Effector CD4-positive, alpha-beta T cell (primary cell): ENCODE results near the gene B4GALNT2. TPM values are rescaled to one million over a fixed set of nuclear protein-coding genes. Genes with fewer than 3 reads are reported as not detected.
"Not testable (repeated sequence)": the region's sequence is repeated elsewhere in the genome, so short reads cannot be mapped to it uniquely, and the experiment has no call there.

Source experiments
- DNase-seq: peaks from one replicate; pipeline ENCODE4 v3.0.0-alpha.2; 2020
- total RNA-seq: gene quantifications from one replicate; lab custom pipeline; 2026; lab: John Stamatoyannopoulos, UW

Gene B4GALNT2, protein sequence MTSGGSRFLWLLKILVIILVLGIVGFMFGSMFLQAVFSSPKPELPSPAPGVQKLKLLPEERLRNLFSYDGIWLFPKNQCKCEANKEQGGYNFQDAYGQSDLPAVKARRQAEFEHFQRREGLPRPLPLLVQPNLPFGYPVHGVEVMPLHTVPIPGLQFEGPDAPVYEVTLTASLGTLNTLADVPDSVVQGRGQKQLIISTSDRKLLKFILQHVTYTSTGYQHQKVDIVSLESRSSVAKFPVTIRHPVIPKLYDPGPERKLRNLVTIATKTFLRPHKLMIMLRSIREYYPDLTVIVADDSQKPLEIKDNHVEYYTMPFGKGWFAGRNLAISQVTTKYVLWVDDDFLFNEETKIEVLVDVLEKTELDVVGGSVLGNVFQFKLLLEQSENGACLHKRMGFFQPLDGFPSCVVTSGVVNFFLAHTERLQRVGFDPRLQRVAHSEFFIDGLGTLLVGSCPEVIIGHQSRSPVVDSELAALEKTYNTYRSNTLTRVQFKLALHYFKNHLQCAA
- not detected for total RNA-seq

DNA sequence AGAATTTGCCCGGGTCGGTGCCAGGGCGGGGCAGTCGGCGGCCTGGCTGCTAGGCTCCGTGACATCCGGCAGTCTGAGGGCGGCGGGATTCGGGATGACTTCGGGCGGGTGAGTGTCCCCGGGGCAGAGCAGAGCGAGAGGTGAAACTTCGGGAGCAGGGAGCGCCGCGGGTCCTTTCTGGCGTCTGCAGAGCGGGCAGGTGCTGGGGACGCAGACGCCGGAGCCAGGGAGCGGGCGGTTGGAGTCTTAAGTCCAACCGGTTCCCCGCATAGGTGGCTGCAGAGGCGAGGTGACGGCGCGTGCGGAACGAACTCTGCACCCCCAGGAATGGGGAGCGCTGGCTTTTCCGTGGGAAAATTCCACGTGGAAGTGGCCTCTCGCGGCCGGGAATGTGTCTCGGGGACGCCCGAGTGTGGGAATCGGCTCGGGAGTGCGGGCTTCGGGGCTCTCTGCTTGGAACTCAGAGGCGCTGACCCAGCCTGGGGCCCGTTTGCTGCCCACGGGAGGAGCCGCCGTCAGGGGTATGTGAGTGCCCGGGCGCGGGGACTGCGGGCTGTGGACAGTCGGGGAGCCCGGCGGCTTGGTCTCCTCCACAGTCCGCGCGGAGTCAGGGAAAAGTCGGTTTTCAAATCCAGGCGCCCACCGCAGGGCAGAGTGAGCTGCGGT lies at the start of gene B4GALNT2:
B4GALNT2 (plus strand) TSS at position 71 of the 666 bp plus-strand sequence; CDS start at position 95, 24 bp downstream.
- DNase-seq: no peak

DNA sequence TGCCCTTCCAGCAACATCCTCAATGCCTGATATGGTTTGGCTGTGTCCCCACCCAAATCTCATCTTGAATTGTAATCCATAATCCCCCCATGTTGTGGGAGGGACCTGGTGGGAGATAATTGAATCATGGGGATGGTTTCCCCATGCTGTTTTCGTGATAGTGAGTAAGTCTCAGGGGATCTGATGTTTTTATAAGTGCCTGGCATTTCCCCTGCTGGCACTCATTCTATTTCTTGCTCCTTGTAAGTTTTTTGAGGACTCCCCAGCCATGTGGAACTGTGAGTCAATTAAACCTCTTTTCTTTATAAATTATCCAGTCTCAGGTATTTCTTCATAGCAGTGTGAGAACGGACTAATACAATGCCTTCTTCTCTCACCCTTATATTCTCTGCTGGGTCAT lies 47.5 kb upstream of the B4GALNT2 start:
- not testable (repeated sequence) for DNase-seq

DNA sequence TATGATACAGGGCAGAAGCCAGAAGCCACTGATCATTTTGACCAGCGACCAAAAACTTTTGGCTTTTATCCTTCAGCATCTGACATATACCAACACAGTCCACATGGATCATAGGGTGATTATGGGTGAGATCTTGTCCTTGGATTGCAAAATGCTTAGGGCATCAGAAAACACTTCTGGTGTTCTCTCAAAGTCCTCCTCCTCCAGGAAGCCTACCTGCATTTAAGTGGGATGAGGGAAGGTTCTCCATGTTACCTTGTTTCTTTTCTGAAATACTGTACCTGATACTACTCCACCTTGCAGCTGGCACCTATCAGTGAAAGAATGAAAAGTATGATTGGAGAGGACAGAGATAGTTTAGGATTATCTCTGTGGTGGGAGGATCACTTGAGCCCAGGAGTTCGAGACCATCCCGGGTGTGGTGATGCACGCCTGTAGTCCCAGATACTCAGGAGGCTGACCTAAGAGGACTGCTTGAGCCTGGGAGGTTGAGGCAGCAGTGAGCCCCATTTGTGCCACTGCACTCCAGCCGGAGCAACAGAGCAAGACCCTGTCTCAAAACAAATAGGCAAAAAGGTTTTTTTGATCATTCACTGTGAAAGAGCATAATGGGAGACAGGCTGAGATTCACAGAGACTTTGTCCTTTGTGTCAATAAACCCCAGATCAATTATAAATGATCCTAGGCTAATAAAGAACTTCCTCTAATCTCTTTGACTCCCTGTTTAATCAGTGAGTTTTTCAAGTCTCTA lies 46.8 kb upstream of the B4GALNT2 start:
- no peak for DNase-seq

DNA sequence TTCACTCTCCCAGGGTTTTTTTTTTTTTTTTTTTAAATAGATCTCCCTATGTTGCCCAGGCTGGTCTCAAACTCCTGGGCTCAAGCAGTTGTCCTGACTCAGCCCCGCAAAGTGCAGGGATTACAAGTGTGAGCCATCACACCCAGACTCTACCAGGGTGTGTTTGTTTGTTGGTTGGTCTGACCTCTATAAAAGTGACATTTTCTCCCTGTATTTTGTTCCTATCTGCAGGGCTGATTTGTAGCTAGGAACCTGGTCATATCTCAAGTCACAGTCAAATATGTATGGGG lies 46.3 kb upstream of the B4GALNT2 start:
- no peak for DNase-seq

DNA sequence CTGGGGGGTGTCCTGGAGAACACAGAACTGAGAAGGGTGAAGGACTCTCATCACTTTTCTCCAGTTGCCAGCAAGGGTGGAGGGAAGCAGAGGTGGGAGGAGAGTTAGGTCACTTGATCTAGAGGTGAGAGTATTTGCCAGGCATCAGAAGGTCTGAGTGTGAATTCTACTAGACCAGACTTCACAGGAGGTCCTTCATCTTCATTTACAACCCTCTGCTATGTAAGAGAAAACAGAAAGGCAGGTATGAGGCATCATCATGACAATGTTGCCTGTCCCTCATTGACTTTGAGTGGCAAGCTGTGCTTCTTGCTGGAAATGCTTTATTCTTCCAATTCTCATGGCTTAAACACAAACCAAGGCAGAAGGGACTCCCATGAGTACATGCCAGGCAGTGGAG lies 45.9 kb upstream of the B4GALNT2 start:
- DNase-seq: no peak

DNA sequence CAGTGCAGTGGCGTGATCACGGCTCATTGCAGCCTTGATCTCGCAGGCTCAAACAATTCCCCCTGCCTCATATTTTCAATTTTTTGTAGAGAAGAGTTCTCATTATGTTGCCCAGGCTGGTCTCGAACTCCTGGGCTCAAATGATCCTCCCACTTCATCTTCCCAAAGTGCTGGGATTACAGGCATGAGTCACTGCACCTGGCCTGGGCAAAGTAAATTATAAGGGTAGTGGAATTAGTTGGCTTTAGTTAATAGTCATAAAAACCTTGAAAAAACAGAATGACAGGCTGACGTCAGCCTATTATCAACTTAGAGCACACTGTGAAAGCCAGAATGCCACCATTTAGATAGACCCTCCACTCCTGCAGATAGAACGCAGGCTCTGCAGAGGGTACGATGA lies 43.5 kb upstream of the B4GALNT2 start:
- DNase-seq: no peak

DNA sequence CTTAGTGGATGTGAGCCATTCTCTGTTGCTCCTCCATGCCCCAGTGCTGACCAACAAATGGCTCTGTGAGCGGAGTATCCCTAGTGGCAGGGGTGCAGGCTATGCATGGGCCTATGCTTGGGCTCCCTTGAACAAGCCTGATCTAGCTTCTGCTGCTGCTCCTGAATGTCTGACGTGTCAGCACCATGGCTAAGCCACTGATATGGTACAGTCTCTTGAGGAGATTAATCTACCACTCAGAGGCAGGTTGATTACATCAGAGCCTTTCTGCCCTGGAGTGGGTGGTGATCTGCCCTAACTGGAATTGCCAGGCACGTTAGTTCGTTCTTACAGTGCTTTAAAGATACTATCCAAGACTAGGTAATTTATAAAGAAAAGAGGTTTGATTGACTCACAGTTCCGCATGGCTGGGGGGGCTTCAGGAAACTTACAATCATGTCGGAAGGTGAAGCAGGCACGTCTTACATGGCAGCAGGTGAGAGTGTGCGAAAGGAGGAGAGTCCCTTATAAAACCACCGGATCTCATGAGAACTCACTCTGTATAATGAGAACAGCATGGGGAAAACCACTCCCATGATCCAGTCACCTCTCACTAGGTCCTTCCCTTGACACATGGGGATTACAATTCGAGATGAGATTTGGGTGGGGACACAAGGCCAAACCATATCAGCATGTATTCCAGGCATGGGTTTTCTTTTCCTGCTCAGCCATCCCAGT lies 41.5 kb upstream of the B4GALNT2 start:
- DNase-seq: no peak

DNA sequence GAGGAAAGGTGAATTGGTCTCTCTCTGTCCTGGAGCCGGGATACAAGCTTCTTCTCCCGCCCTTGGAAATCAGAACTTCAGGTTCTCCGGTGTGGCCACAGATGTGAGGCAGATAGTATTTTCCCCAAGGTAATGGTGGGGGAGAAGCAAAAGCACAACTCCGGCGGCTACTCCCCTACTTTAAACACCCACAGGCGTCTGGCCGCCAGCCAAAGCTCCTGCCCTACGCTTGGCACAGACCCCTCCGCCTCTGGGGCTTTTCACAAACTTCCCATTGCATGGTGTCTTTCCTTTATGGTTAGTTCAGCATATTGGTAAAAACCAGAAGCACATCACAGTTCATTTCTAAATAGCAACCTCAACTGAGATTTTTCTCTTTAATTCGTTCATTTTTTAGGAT lies 39.4 kb upstream of the B4GALNT2 start:
- no peak for DNase-seq

DNA sequence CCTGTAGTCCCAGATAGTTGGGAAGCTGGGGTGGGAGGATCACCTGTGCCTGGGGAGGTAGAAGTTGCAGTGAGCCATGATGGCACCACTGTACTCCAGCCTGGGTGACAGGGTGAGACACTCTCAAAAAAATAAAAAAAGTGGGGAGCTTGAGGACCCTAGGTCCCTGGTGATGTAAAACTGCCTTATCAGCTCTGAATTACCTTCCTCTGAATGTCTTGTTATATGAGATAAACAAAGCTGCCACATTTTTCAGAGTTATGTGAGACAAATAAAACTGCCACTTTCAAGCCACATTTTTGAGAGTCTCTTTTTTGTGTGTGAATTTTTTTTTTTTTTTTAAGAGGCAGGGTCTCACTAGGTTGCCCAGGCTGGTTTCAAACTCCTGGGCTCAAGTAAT lies 32.0 kb upstream of the B4GALNT2 start:
- no peak for DNase-seq

DNA sequence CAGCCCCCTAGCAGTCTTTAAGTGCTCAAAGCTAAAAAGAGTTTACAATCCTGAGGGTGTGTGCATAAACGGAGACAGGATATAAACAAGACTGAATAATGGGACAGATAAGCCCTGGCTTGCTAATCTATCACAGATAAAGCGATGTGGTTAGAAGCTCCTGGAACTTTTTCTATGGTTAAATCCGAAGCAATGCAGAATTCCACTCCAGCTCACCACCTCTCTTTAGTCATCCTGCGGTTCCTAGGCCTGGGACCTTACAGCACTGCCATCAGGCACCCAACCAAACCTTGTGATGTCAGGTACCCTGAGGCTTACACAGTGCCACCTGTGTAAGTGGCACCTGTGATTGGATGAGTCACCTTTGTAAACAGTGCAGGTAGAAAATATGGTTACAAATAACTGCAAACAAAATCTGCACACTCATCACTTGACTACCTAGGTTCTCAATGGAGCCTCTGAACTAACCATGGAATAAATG lies 31.5 kb upstream of the B4GALNT2 start:
- no peak for DNase-seq

DNA sequence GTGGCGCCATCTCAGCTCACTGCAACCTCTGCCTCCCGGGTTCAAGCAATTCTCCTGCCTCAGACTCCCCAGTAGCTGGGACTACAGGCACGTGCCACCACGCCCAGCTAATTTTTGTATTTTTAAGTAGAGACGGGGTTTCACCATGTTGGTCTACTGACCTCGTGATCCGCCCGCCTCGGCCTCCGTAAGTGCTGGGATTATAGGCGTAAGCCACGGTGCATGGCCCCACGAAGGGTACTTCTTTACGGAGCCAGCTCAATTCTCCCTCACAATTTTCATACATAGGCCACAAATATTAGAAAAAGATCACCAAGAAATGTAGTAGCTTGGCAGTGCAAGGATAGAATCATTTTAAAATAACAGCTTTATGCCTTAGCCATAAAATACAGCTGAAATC lies 29.2 kb upstream of the B4GALNT2 start:
- DNase-seq: not testable (repeated sequence)

DNA sequence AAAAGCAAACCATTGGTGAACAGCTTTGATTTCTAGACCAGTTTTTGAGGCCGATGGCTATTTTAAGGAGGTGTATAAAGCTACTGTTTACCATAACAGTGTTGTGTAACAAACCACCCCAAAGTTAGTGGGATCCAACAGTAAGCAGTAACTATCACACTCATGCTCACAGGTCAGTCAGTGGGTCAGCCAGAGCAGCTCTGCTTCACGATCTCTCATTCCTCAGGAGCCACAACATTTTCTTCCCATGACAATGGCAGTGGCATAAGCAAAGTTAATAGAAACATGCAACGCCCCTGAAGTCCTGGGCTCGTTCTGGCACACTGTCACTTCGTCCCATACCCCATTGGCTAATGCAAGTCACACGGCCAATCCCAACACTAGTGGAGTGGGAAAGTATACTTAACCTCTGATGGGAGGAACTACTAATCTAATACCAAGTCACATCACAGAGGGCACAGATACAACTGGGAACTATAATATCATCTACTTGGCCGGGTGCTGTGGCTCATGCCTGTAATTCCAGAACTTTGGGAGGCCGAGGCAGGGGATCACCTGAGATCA lies 28.0 kb upstream of the B4GALNT2 start:
- DNase-seq: no peak

DNA sequence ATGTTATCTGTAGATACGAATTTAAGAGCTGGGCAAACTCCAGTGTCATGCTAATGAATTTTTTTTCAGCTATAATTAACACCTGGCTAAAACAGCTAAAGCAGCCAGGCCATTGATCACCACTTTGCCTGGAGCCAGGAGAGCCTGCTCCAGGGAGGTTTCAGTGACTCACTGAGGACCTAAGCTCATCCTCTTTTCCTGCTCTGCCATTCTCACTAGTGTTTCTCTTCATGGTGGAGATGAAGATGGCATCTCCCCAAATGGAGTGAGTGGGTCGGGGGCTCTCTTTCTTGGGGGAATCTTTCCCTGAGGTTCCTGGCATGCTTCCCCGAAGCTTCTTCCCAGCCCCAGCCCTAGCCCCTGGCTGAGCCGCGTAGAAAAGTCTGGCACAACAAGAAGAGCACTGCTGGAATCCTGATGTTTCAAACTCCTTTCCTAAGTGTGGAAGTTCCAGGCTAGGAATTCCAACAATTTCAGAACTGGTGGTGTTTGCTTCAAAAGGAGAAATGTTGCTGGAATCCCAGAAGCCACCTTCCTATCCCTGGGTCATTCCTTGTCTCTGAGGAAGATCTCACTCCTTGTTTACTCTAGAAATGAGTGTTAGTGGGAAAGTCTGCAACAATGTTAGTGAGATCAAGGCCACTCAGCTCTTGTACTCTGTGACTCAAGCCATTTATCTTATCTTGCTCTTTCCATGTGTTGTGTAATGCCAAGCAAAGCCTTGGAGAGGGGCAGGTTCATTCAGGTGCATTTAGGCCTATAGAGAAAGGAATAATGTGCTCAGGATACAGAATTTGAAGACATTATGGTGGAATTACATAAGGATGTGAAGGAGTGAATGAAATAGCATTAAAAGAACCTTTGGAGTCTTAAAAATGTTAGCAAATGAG lies 26.0 kb upstream of the B4GALNT2 start:
- no peak for DNase-seq

DNA sequence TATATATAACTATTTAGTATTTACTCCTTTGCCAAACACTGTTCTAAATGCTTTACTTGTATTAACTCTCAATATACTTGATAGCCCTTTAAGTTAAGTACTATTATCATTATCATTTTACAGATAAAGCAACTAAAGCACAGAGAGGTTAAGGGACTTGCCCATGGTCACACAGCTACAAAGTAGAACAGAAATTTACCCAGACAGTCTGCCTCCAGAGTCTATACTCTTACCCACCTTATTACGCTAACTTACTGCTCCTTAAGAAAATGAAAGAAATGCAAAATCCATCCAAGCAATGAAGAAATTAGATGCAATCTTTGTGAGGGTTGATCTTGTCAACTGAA lies 25.4 kb upstream of the B4GALNT2 start:
- DNase-seq: no peak

DNA sequence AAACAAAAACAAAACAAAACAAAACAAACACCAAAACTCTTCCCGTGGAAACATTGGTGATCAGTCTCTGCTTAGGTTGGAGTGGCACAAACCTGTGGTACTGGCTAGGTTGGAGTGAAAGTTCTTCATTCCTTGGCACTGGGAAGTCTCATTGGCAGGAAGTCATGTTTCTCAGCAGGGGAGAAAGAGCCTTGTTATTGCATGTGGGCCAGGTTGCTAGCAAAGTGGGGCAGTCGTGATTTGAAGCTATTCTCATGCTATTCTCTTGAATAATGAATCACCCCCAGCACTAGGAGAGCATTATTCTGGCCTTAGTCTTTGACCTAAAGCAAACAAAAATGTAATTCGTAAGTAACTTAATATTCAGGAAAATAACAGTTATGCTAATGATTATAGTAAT lies 24.3 kb upstream of the B4GALNT2 start:
- DNase-seq: no peak

DNA sequence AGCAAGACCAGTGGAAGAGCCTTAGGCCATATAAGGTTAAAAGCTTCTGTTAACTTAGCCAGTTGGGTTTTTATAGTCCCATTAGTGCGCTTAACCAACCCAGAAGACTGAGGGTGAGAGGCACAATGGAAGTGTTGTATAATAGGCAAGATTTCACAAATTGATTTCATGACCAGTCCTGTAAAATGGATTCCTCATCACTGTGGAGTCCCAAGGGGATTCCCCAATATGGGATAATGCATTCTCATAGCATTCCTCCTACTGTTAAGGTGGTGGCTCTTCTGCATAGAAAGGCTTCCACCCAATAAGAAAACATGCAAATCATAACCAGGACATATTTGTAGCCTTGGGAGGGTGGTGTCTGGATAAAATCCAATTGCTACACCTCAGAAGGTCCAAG lies 22.1 kb upstream of the B4GALNT2 start:
- no peak for DNase-seq

DNA sequence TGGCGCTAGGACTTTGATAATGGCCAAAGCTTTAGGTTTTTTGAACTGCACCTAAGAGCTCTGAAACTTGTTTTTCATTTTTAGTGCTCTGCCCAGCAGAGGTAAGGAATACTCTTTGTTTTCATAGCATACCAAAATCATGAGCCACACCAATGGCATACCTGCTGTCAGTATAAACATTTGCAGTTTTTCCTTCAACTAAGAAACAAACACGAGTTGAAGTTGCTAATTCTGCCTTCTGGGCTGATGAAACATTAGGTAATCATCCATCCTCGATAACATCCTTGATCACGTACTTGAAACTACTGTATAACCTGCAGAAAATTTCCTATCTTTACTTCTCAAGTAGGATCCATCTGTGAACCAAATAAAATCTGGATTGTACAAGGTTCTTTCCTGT lies 20.6 kb upstream of the B4GALNT2 start:
- DNase-seq: no peak

DNA sequence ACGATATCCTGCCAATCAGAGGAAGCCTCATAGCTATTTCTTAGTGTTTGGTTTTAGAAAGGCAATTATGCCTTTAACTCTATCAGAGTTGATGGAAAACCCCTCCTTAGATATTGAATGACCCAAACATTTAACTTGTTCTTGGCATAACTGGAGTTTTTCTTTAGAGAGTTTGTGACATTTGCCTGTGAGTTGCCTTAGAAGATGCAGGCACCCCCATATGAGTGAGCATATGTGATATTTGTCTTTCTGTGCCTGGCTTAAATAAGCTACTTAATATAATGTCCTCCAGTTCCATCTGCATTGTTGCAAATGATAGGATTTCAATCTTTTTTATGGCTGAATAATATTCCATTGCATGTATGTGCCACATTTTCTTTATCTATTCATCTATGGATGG lies 19.6 kb upstream of the B4GALNT2 start:
- DNase-seq: no peak

DNA sequence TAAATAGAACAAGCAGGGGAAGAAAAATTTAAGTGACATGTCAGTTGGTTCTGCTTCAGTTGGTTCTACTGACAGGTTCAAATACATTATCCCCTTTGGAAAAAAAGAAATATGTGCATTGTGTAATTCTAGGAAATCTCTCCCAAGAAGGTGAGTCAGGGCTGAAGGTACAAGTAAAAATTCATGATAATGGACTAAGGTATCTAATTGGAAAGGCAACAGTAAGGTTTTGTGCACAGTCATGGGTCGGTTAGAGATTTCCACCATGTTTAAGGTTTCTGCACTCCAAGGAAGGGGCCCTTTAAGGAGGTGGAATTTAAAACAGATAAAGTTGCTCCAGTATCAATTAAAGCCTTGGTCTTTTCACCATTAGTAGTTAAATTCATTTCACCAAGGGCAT lies 17.9 kb upstream of the B4GALNT2 start:
- DNase-seq: no peak

DNA sequence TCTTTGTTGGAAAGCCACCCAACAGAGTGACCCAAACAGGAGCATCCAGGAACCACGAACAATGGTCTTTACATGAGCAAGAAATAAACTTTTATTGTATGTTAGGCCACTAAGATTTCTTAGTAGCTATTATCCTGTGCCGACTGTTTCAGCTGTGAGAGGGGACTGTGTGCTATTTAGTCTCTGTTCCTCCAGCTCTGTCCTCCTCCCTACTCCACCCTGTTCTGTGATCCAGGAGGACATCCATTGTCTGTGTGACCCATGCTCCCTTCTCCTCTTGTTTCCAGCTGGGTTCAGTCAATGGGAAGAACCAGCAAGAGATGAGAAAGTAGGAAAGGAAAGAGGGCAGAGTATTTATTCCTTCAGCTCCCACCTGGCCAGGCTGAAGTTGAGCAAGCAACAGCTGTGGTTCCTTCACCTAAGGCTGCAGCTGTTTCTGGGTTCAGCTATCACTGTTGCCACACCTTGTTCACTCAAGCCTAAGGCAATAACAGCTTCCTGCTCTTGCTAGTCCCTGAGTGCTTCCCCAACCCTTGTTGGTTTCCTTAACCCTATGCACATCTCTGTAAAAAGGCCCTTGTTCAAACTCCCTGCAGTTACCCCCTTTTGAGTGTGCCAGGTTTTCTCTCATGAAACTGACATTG lies 14.9 kb upstream of the B4GALNT2 start:
- DNase-seq: no peak

DNA sequence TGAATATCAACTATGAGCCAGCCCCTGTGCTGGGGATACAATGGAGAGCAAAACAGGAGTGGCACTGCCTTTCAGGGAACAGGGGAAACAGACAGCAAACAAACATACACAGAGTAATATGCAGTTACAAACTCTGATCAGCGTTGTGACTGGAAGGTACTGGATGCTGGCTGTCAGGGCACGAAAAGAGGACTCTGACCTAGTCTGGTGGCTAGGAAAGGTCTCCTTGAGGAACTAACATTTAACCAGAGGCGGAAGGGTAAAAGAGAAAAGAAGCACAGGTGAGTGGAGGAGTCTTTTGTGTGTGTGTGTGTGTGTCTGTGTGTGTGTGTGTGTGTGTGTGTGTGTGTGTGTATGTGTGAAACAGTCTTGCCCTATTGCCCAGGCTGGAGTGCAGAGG lies 12.4 kb upstream of the B4GALNT2 start:
- no peak for DNase-seq
